Measurements from ENCODE around the gene DLG5. TPM values are rescaled to one million over a fixed set of nuclear protein-coding genes. Genes with fewer than 3 reads are reported as not detected.

The DLG5 gene
- total and polyA plus RNA-seq, 9 of the 15 experiments (the other 6 are each of a cell fraction or from before 2014, with no cell fraction given) = 1.4 to 26.8 (median 11.2) TPM

GRCh38 chr10:77795426-77796055 is 131.0 kb downstream of the DLG5 start:
- intact Hi-C loops (cut with micrococcal nuclease) = no loop called here
- no peak overlapping the region for H3K4me2 ChIP-seq (ENCODE audit: insufficient read depth, low read length)
- FAIRE-seq (no peak), ATAC-seq (no peak), DNase-seq (ENCODE audit: extremely low read depth in 1 of 4, low spot score in 3 of 4) (no peak)
- CTCF ChIA-PET (ENCODE audit: low intra/inter-chr PET ratio) = no interaction called here
- POLR2A ChIA-PET = no interaction called here
- TF ChIP-seq, protein P1, sequence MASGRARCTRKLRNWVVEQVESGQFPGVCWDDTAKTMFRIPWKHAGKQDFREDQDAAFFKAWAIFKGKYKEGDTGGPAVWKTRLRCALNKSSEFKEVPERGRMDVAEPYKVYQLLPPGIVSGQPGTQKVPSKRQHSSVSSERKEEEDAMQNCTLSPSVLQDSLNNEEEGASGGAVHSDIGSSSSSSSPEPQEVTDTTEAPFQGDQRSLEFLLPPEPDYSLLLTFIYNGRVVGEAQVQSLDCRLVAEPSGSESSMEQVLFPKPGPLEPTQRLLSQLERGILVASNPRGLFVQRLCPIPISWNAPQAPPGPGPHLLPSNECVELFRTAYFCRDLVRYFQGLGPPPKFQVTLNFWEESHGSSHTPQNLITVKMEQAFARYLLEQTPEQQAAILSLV (tag; IDR thresholded peaks at IDR 0.05) = no peak
- TF ChIP-seq ZNF507 (tag; conservative IDR thresholded peaks at IDR 0.05) (no peak), FUS (optimal IDR thresholded peaks at IDR 0.05; ENCODE audit: low read depth, low read length) (no peak), CREB3 (tag; conservative IDR thresholded peaks at IDR 0.05; ENCODE audit: low read depth) (no peak), ELK1 (CRISPR knock-in tag; IDR thresholded peaks at IDR 0.05) (no peak), MECOM (CRISPR knock-in tag; IDR thresholded peaks at IDR 0.05) (no peak), PPARD (CRISPR knock-in tag; IDR thresholded peaks at IDR 0.05) (no peak), HDGF (IDR thresholded peaks at IDR 0.05) (no peak), GTF2F1 (IDR thresholded peaks at IDR 0.05; ENCODE audit: low read depth, low read length) (no peak), EWSR1 (IDR thresholded peaks at IDR 0.05; ENCODE audit: borderline replicate concordance, low read depth, partially characterized antibody) (no peak)
- TF ChIP-seq, protein P2, sequence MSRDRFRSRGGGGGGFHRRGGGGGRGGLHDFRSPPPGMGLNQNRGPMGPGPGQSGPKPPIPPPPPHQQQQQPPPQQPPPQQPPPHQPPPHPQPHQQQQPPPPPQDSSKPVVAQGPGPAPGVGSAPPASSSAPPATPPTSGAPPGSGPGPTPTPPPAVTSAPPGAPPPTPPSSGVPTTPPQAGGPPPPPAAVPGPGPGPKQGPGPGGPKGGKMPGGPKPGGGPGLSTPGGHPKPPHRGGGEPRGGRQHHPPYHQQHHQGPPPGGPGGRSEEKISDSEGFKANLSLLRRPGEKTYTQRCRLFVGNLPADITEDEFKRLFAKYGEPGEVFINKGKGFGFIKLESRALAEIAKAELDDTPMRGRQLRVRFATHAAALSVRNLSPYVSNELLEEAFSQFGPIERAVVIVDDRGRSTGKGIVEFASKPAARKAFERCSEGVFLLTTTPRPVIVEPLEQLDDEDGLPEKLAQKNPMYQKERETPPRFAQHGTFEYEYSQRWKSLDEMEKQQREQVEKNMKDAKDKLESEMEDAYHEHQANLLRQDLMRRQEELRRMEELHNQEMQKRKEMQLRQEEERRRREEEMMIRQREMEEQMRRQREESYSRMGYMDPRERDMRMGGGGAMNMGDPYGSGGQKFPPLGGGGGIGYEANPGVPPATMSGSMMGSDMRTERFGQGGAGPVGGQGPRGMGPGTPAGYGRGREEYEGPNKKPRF (IDR thresholded peaks at IDR 0.05; ENCODE audit: low read depth, low read length) = no peak
- in situ Hi-C loops (cut with MboI) = no loop called here
- WGBS (ENCODE audit: insufficient coverage, low coverage, missing lambda C conversion rate) = 84% methylated on average over 20 of the region's 20 CpGs
- no TSS peak for BruUV-seq (replicated peaks)
- H3K4me1 ChIP-seq (replicated peaks in 1 of 2; ENCODE audit: control insufficient read depth in 2 of 2, insufficient read depth in 2 of 2, low read length in 2 of 2) = no peaks in the 10 kb centered on the region
- no peaks in the 10 kb centered on the region for H3K9me3 ChIP-seq (replicated peaks; ENCODE audit: control insufficient read depth, insufficient read depth, low read depth, low read length)
- H3K36me3 ChIP-seq (ENCODE audit: control insufficient read depth, insufficient read depth, low read length) = peaks cover 79% of the 10 kb centered on the region; the same call in 2 of the 3 replicates
- peak overlapping the region in 1 of 2 experiments; percentile 6; a peak in 1 of 4 replicates for H3K9ac ChIP-seq (ENCODE audit: insufficient read depth in 1 of 2, low read depth in 2 of 2, low read length in 2 of 2)
- H3K27ac ChIP-seq (ENCODE audit: extremely low read depth, low read depth, low read length) = no peak overlapping the region
- H3K27me3 ChIP-seq (ENCODE audit: control insufficient read depth in 2 of 2, insufficient read depth in 2 of 2, low read length in 2 of 2) = no peaks in the 10 kb centered on the region
- no peaks in the 10 kb centered on the region for H3K79me2 ChIP-seq (ENCODE audit: control insufficient read depth, insufficient read depth, low read length)
- H2AFZ ChIP-seq (ENCODE audit: low read depth, low read length) = no peak overlapping the region
- no peak overlapping the region for H3K4me3 ChIP-seq
- peaks cover 9% of the 10 kb centered on the region; the same call in 1 of the 2 replicates for H4K20me1 ChIP-seq (replicated peaks; ENCODE audit: control insufficient read depth, insufficient read depth, low read length)
- H3K9me1 ChIP-seq (ENCODE audit: control insufficient read depth, insufficient read depth, low read length) = no peaks in the 10 kb centered on the region
